D721Med (cell line): ENCODE measurements around the gene ST6GAL1.
"Not testable (repeated sequence)": the region's sequence is repeated elsewhere in the genome, so short reads cannot be mapped to it uniquely, and the experiment has no call there.

Source experiments
- DNase-seq: peaks from one replicate; pipeline ENCODE4 v3.0.0; 2011; ENCODE audit warnings: low spot score; ENCODE audit not compliant: insufficient read length
- FAIRE-seq: peaks from 2 replicates; lab custom pipeline; 2011; peaks lifted over from hg19 to GRCh38; lab: Jason Lieb, UNC
- TF ChIP-seq, protein P1 (sequence below): IDR thresholded peaks from 2 replicates; pipeline ENCODE4 v1.5.1; 2012; ENCODE audit warnings: mild to moderate bottlenecking, control low read depth; ENCODE audit not compliant: insufficient read depth; ENCODE audit errors: missing control alignments

ST6GAL1 gene

DNA sequence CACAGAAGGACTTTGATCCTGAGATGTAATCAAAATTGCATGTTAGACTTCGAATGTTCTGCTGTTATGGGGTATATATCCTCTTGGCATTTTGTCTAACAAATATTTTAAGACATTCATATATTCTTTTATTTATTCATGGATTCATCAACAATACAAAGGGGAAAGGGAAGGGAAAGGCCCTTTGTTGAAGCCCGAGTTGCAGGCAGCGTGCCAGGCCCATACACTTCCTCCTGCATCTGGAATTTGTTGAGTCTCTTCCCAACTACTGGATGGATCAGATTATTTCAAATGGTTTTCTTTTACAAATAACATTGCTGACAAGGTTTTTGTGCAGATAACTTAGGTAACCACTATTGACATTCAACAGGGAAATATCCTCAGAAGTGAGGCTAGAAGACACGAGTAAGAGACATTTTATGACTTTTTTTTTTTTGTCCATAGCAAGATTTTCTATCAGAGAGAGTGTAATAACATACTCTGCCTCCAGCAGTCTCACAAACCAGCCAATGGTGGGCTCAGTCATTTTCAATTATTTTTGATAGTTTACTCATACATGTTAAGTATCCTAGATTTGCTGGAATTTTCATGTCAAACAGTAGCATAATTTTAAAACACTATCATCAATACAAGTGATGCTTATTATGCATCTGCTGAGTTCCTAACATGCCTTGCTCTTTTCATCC is 114.7 kb downstream of the ST6GAL1 start:
- FAIRE-seq (no peak), DNase-seq (no peak)

GRCh38 chr3:187046033-187046432 is 115.7 kb downstream of the ST6GAL1 start:
- DNase-seq = no peak
- no peak for FAIRE-seq
- TF ChIP-seq, protein P1, sequence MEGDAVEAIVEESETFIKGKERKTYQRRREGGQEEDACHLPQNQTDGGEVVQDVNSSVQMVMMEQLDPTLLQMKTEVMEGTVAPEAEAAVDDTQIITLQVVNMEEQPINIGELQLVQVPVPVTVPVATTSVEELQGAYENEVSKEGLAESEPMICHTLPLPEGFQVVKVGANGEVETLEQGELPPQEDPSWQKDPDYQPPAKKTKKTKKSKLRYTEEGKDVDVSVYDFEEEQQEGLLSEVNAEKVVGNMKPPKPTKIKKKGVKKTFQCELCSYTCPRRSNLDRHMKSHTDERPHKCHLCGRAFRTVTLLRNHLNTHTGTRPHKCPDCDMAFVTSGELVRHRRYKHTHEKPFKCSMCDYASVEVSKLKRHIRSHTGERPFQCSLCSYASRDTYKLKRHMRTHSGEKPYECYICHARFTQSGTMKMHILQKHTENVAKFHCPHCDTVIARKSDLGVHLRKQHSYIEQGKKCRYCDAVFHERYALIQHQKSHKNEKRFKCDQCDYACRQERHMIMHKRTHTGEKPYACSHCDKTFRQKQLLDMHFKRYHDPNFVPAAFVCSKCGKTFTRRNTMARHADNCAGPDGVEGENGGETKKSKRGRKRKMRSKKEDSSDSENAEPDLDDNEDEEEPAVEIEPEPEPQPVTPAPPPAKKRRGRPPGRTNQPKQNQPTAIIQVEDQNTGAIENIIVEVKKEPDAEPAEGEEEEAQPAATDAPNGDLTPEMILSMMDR = no peak

More for the DNA sequence above, 114.7 kb downstream of the ST6GAL1 start:
- TF ChIP-seq, protein P1 = no peak

DNA sequence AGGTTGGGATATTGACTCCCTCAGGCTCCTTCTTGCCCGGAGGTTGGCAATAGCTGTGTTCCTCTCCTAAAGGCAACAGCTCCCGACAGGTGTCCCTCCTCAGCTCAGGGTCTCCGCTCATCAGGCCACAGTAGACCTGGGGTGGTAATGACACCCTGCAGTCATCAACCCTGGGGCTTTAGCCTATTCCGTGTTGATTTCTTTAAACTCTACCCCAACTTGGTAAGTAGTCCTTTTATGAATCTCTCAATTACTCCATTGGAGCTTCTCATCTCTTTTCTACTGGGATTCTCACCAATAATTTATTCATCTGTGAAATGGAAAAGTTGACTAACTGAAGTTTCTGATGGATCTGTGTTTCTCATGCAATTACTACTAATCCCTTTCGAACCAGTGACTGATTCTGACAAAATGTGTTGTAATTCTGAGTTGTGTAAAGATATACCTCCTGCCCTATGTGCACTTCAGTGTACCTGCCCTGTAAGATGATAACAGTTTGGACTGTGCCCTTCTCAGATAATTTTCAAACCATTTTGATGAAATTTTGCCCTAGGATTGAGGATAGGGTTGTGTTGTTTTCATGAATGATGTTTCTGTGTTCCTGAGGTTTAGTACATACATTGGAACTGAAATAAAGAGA is 119.3 kb downstream of the ST6GAL1 start:
- TF ChIP-seq, protein P1 = no peak
- DNase-seq = no peak
- no peak for FAIRE-seq

DNA sequence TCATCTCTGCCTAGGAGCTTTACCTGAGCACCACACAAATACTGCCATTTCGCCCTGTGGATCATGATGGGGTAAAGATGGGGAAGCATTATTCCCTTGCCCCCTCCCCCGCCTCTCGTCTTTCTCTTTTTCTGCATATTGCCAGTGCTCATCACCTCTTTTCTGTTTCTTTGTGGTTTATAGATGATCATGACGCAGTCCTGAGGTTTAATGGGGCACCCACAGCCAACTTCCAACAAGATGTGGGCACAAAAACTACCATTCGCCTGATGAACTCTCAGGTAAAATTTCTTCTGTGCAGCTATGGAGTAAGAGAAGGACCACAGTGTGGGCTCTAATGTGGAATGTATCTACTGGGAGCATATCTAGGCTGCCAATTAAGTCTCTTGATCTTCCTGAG is 120.7 kb downstream of the ST6GAL1 start:
- FAIRE-seq (no peak), DNase-seq (no peak)

GRCh38 chr3:187051724-187052366 is 121.5 kb downstream of the ST6GAL1 start:
- TF ChIP-seq, protein P1 = no peak
- FAIRE-seq (no peak), DNase-seq (no peak)

More for the DNA sequence above, 120.7 kb downstream of the ST6GAL1 start:
- TF ChIP-seq, protein P1 = no peak

DNA sequence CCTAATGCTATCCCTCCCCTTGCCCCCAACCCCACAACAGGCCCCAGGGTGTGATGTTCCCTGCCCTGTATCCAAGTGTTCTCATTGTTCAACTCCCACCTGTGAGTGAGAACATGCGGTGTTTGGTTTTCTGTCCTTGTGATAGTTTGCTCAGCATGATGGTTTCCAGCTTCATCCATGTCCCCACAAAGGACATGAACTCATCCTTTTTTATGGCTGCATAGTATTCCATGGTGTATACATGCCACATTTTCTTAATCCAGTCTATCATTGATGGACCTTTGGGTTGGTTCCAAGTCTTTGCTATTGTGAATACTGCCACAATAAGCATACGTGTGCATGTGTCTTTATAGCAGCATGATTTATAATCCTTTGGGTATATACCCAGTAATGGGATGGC is 122.1 kb downstream of the ST6GAL1 start:
- not testable (repeated sequence) for DNase-seq, FAIRE-seq

DNA sequence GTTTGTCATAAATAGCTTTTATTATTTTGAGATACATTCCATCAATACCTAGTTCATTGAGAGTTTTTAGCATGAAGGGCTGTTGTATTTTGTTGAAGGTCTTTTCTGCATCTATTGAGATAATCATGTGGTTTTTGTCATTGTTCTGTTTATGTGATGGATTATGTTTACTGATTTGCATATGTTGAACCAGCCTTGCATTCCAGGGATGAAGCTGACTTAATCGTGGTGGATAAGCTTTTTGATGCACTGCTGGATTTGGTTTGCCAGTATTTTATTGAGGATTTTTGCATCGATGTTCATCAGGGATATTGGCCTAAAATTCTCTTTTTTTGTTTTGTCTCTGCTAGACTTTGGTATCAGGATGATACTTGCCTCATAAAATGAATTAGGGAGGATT is 124.1 kb downstream of the ST6GAL1 start:
- FAIRE-seq = not testable (repeated sequence)

DNA sequence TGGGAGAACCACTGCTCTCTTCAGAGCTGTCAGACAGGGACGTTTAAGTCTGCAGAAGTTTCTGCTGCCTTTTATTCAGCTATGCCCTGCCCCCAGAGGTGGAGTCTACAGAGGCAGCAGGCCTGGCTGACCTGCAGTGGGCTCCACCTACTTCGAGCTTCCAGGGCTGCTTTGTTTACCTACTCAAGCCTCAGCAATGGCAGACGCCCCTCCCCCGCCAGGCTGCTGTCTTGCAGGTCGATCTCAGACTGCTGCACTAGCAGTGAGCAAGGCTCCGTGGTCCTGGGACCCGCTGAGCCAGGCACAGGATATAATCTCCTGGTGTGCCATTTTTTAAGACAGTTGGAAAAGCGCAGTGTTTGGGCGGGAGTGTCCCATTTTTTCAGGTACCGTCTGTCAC is 127.5 kb downstream of the ST6GAL1 start:
- not testable (repeated sequence) for DNase-seq, FAIRE-seq

More for the DNA sequence above, 124.1 kb downstream of the ST6GAL1 start:
- not testable (repeated sequence) for DNase-seq
